Nephron progenitor cell (in vitro differentiated cells): ENCODE data around the gene ZDHHC3.

Experiments used
- DNase-seq: peaks from one replicate; pipeline ENCODE4 v3.0.0; 2021
- H3K27ac Mint-ChIP-seq: 2 replicates; pipeline ENCODE4 v1.8.0; 2021; ENCODE audit warnings: mild to moderate bottlenecking, moderate library complexity, mixed read lengths
- H3K27me3 Mint-ChIP-seq: 2 replicates; pipeline ENCODE4 v1.8.0; 2021; ENCODE audit warnings: mild to moderate bottlenecking, low read depth, mixed read lengths; ENCODE audit not compliant: poor library complexity
- H3K36me3 Mint-ChIP-seq: 2 replicates; pipeline ENCODE4 v1.8.0; 2021; ENCODE audit warnings: low read depth, mixed read lengths
- H3K4me1 Mint-ChIP-seq: 2 replicates; pipeline ENCODE4 v1.8.0; 2021; ENCODE audit warnings: mixed read lengths
- H3K4me3 Mint-ChIP-seq: 2 replicates; pipeline ENCODE4 v1.8.0; 2021; ENCODE audit warnings: mild to moderate bottlenecking, moderate library complexity, mixed read lengths
- H3K9me3 Mint-ChIP-seq: 2 replicates; pipeline ENCODE4 v1.8.0; 2021; ENCODE audit warnings: mild to moderate bottlenecking, moderate library complexity, mixed read lengths
- CTCF ChIP-seq: fragments of 200-600 bp; sonication (generic); IDR thresholded peaks from 2 replicates; pipeline ENCODE4 v1.5.0; 2021; ENCODE audit warnings: antibody characterized with exemption

ZDHHC3 gene

GRCh38 chr3:44981751-44982150, 5.8 kb upstream of the ZDHHC3 start:
- Mint-ChIP-seq H3K4me1 (peaks cover 25% of the 10 kb centered on the region), H3K27me3 (no peaks in the 10 kb centered on the region), H3K36me3 (peaks cover 25% of the 10 kb centered on the region), H3K4me3 (no peak overlapping the region), H3K9me3 (peaks cover 13% of the 10 kb centered on the region), H3K27ac (no peak overlapping the region)
- no peak for TF ChIP-seq CTCF
- no peak for DNase-seq

- Mint-ChIP-seq H3K27ac (no peak overlapping the region), H3K4me1 (peaks cover 30% of the 10 kb centered on the region), H3K4me3 (no peak overlapping the region), H3K9me3 (peaks cover 10% of the 10 kb centered on the region), H3K36me3 (peaks cover 22% of the 10 kb centered on the region), H3K27me3 (no peaks in the 10 kb centered on the region)
- DNase-seq = no peak
- TF ChIP-seq CTCF = no peak
These were observed 5.2 kb upstream of the ZDHHC3 start for GRCh38 chr3:44981220-44981619.

GRCh38 chr3:44974416-44974815, 1.6 kb downstream of the ZDHHC3 start:
- DNase-seq = no peak
- Mint-ChIP-seq H3K4me1 (peaks cover 47% of the 10 kb centered on the region), H3K9me3 (no peaks in the 10 kb centered on the region), H3K27me3 (no peaks in the 10 kb centered on the region), H3K27ac (peak overlapping the region; percentile 97), H3K36me3 (no peaks in the 10 kb centered on the region), H3K4me3 (peak overlapping the region; percentile 99)
- no peak for TF ChIP-seq CTCF

GRCh38 chr3:44970926-44971490, 5.0 kb downstream of the ZDHHC3 start:
- Mint-ChIP-seq H3K27ac (no peak overlapping the region), H3K4me1 (peaks cover 21% of the 10 kb centered on the region), H3K27me3 (no peaks in the 10 kb centered on the region), H3K4me3 (no peak overlapping the region), H3K36me3 (no peaks in the 10 kb centered on the region), H3K9me3 (no peaks in the 10 kb centered on the region)
- TF ChIP-seq CTCF = no peak
- no peak for DNase-seq

GRCh38 chr3:44969828-44970179, 6.2 kb downstream of the ZDHHC3 start:
- H3K36me3 Mint-ChIP-seq = no peaks in the 10 kb centered on the region
- no peaks in the 10 kb centered on the region for H3K27me3 Mint-ChIP-seq
- H3K9me3 Mint-ChIP-seq = no peaks in the 10 kb centered on the region
- H3K4me3 Mint-ChIP-seq = no peak overlapping the region
- DNase-seq = no peak
- no peak overlapping the region for H3K27ac Mint-ChIP-seq
- no peak for TF ChIP-seq CTCF
- H3K4me1 Mint-ChIP-seq = peaks cover 19% of the 10 kb centered on the region

- Mint-ChIP-seq H3K27me3 (no peaks in the 10 kb centered on the region), H3K36me3 (no peaks in the 10 kb centered on the region), H3K4me3 (no peak overlapping the region), H3K9me3 (no peaks in the 10 kb centered on the region), H3K27ac (no peak overlapping the region), H3K4me1 (peaks cover 19% of the 10 kb centered on the region)
- no peak for TF ChIP-seq CTCF
- DNase-seq = no peak
These were observed 6.7 kb downstream of the ZDHHC3 start for GRCh38 chr3:44969154-44969827.
